GM19372 (cell line): Measurements from ENCODE around the gene HINT1.
A peak's percentile ranks its signal among the peaks of the same experiment; 100 is the strongest.

Source experiments
- ATAC-seq: cut with Tn5 transposase; IDR thresholded peaks from one replicate; pipeline ENCODE4 v1.9.1; 2021; ENCODE audit warnings: mild to moderate bottlenecking, low read depth, moderate library complexity; ENCODE audit not compliant: unreplicated experiment

Gene HINT1

GRCh38 chr5:131114754-131115153, 50.3 kb downstream of the HINT1 start:
- ATAC-seq = no peak

- ATAC-seq = no peak
Measured at GRCh38 chr5:131112424-131112823, 52.6 kb downstream of the HINT1 start.

GRCh38 chr5:131110256-131110594, 54.8 kb downstream of the HINT1 start:
- ATAC-seq = no peak

GRCh38 chr5:131109540-131110255, 55.4 kb downstream of the HINT1 start:
- ATAC-seq = peak; percentile 92
